SK-N-SH treated with all-trans-retinoic acid at 6 μM for 48 hours (cell line): ENCODE measurements around the gene ATCAY.

ENCODE experiments used
- ARNTL ChIP-seq: fragments of 450-650 bp; formaldehyde crosslinking; IDR thresholded peaks from 2 replicates; pipeline ENCODE4 v1.5.0; 2020; ENCODE audit warnings: low read depth, mild to moderate bottlenecking, moderate library complexity, borderline replicate concordance
- BACH2 ChIP-seq: fragments of 250-450 bp; sonication (Bioruptor Pico); IDR thresholded peaks from 2 replicates; pipeline ENCODE4 v1.9.0; 2021; ENCODE audit warnings: mild to moderate bottlenecking, borderline replicate concordance
- CREB5 ChIP-seq: fragments of 250-450 bp; sonication (Bioruptor Pico); IDR thresholded peaks from 2 replicates; pipeline ENCODE4 v1.5.1; 2020; ENCODE audit warnings: low read depth, mild to moderate bottlenecking, moderate library complexity
- CSRNP3 ChIP-seq: fragments of 250-450 bp; sonication (Bioruptor Pico); IDR thresholded peaks from 2 replicates; pipeline ENCODE4 v1.5.1; 2021; ENCODE audit warnings: mild to moderate bottlenecking, moderate library complexity
- OSR1 ChIP-seq: fragments of 250-450 bp; sonication (Bioruptor Pico); IDR thresholded peaks from 2 replicates; pipeline ENCODE4 v1.8.0; 2022; ENCODE audit warnings: moderate library complexity, mild to moderate bottlenecking, inconsistent platforms
- PATZ1 ChIP-seq: fragments of 250-450 bp; sonication (Bioruptor Pico); IDR thresholded peaks from 2 replicates; pipeline ENCODE4 v1.8.0; 2020; ENCODE audit warnings: mild to moderate bottlenecking, moderate library complexity, borderline replicate concordance
- RARB ChIP-seq: fragments of 250-450 bp; sonication (Bioruptor Pico); IDR thresholded peaks from 2 replicates; pipeline ENCODE4 v1.8.0; 2021; ENCODE audit warnings: mild to moderate bottlenecking, moderate library complexity
- SNAI2 ChIP-seq: fragments of 250-450 bp; sonication (Bioruptor Pico); IDR thresholded peaks from 2 replicates; pipeline ENCODE4 v1.5.0; 2020; ENCODE audit warnings: mild to moderate bottlenecking, moderate library complexity
- ZC3H10 ChIP-seq: fragments of 250-450 bp; sonication (Bioruptor Pico); IDR thresholded peaks from 2 replicates; pipeline ENCODE4 v1.5.1; 2021; ENCODE audit warnings: mild to moderate bottlenecking, moderate library complexity
- ZNF565 ChIP-seq: fragments of 450-650 bp; formaldehyde crosslinking; conservative IDR thresholded peaks from 2 replicates; pipeline ENCODE4 v1.5.0; 2020; ENCODE audit warnings: low read depth, mild to moderate bottlenecking, moderate library complexity

- TF ChIP-seq SNAI2 (CRISPR knock-in tag) (no peak), CSRNP3 (CRISPR knock-in tag) (no peak), PATZ1 (no peak), ZNF565 (no peak), RARB (CRISPR knock-in tag) (no peak), ARNTL (no peak), BACH2 (no peak), CREB5 (no peak), OSR1 (no peak), ZC3H10 (no peak)
Observed at GRCh38 chr19:3837922-3838321, 42.6 kb upstream of the ATCAY start.
